GM12878 (cell line): ENCODE measurements around the gene INPP5D. TPM values are rescaled to one million over a fixed set of nuclear protein-coding genes. Genes with fewer than 3 reads are reported as not detected.

Experiments
- ATAC-seq: fragments of 200-7000 bp; cut with Tn5 transposase; 3 replicates; pipeline ENCODE4 v1.9.1; 2020; ENCODE audit warnings: mild to moderate bottlenecking, moderate library complexity
- BruUV-seq: library from RNA; stranded (reverse); fragments of 400-500 nt; replicated peaks from 2 replicates; lab custom pipeline; 2021; lab: Mats Ljungman, UMichigan
- CTCF ChIA-PET: fragments of 300-600 bp; sonication (Branson Sonifier 250); formaldehyde crosslinking; extraction: SDS; loops from one replicate; lab custom pipeline; 2021; ENCODE audit warnings: inconsistent platforms; lab: Yijun Ruan, JAX
- POLR2A ChIA-PET: fragments of 350-600 bp; formaldehyde crosslinking; extraction: SDS; loops from one replicate; lab custom pipeline; 2021; ENCODE audit warnings: inconsistent platforms; lab: Charles Lee
- RAD21 ChIA-PET: fragments of 300-600 bp; sonication (Branson Sonifier 250); formaldehyde crosslinking; loops from one replicate; lab custom pipeline; 2023; ENCODE audit warnings: antibody characterized with exemption; ENCODE audit not compliant: unreplicated experiment; lab: Charles Lee
- SMC1A ChIA-PET: fragments of 300-600 bp; sonication (Branson Sonifier 250); formaldehyde crosslinking; loops from one replicate; lab custom pipeline; 2023; ENCODE audit not compliant: unreplicated experiment, uncharacterized antibody; lab: Charles Lee
- DNase-seq: peaks from one replicate; pipeline ENCODE4 v3.0.0-alpha.2; 2011; ENCODE audit warnings: low read depth, low spot score
- FAIRE-seq: peaks from 3 replicates; lab custom pipeline; 2011; peaks lifted over from hg19 to GRCh38; lab: Jason Lieb, UNC
- H2AFZ ChIP-seq: 2 replicates; pipeline ENCODE4 v1.6.0; 2011; ENCODE audit warnings: low read depth, low read length, control low read depth; ENCODE audit not compliant: control insufficient read depth
- H3K27ac ChIP-seq: 2 replicates; pipeline ENCODE4 v1.5.1; 2011; ENCODE audit warnings: control low read depth; ENCODE audit not compliant: control insufficient read depth, insufficient read depth
- H3K27me3 ChIP-seq, 2 experiments: replicated peaks in 1 of 2; 2 replicates each; pipeline versions ENCODE4 v1.6.0 to v1.6.1; 2011; ENCODE audit warnings: low read length in 1 of 2; ENCODE audit not compliant: control insufficient read depth in 2 of 2, insufficient read depth in 2 of 2
- H3K36me3 ChIP-seq, 2 experiments: 2 replicates each; pipeline ENCODE4 v1.5.1; 2011; ENCODE audit warnings: low read length in 1 of 2; ENCODE audit not compliant: control insufficient read depth in 2 of 2, insufficient read depth in 2 of 2
- H3K4me1 ChIP-seq: 2 replicates; pipeline ENCODE4 v1.6.1; 2011; ENCODE audit warnings: mild to moderate bottlenecking, low read length, moderate library complexity, mixed read lengths; ENCODE audit not compliant: control insufficient read depth, insufficient read depth
- H3K4me2 ChIP-seq: 2 replicates; pipeline ENCODE4 v1.6.0; 2011; ENCODE audit warnings: control low read depth; ENCODE audit not compliant: control insufficient read depth, insufficient read depth
- H3K4me3 ChIP-seq: fragments of 200-600 bp; sonication (generic); 2 replicates; pipeline ENCODE4 v1.5.1; 2016
- H3K79me2 ChIP-seq: 2 replicates; pipeline ENCODE4 v1.6.0; 2011; ENCODE audit warnings: low read length; ENCODE audit not compliant: control insufficient read depth, insufficient read depth
- H3K9ac ChIP-seq: 2 replicates; pipeline ENCODE4 v1.8.0; 2011; ENCODE audit warnings: low read length, control low read depth, mixed read lengths; ENCODE audit not compliant: control insufficient read depth, insufficient read depth
- H3K9me3 ChIP-seq: replicated peaks from 3 replicates; pipeline ENCODE4 v1.5.1; 2011; ENCODE audit warnings: mild to moderate bottlenecking, low read length; ENCODE audit not compliant: control insufficient read depth, insufficient read depth
- H4K20me1 ChIP-seq: 2 replicates; pipeline ENCODE4 v1.6.0; 2011; ENCODE audit not compliant: control insufficient read depth, insufficient read depth
- LARP7 ChIP-seq: fragments of 450-650 bp; IDR thresholded peaks from 2 replicates; pipeline ENCODE4 v1.6.1; 2017; ENCODE audit warnings: mild to moderate bottlenecking
- NFIC ChIP-seq: IDR thresholded peaks from 2 replicates; pipeline ENCODE4 v1.6.1; 2012; ENCODE audit warnings: low read depth, mild to moderate bottlenecking, inconsistent platforms, low read length, moderate library complexity
- POLR2A ChIP-seq: IDR thresholded peaks from 2 replicates; pipeline ENCODE4 v1.6.1; 2011; ENCODE audit warnings: low read depth, mild to moderate bottlenecking, low read length
- RELA ChIP-seq: fragments of 450-650 bp; IDR thresholded peaks from 2 replicates; pipeline ENCODE4 v1.8.0; 2014; ENCODE audit warnings: borderline replicate concordance; ENCODE audit not compliant: partially characterized antibody
- SMC3 ChIP-seq: IDR thresholded peaks from 2 replicates; pipeline ENCODE4 v1.6.1; 2011; ENCODE audit warnings: low read length, improper control_type of control experiment, borderline replicate concordance
- SPI1 ChIP-seq: IDR thresholded peaks from 2 replicates; pipeline ENCODE4 v1.6.1; 2011; ENCODE audit warnings: low read depth, mild to moderate bottlenecking, low read length, moderate library complexity, borderline replicate concordance; ENCODE audit not compliant: insufficient read depth
- SREBF1 ChIP-seq: IDR thresholded peaks from 2 replicates; pipeline ENCODE4 v1.6.1; 2012; ENCODE audit warnings: mild to moderate bottlenecking, low read length
- WGBS: methylation state at CpG from one replicate; pipeline ENCODE4 v1.1.6; 2016; ENCODE audit warnings: low lambda C conversion rate; ENCODE audit not compliant: insufficient replicate concordance, insufficient coverage; ENCODE audit errors: missing lambda C conversion rate; 5-methylcytosine and 5-hydroxymethylcytosine counted together
- in situ Hi-C: fragments of 300-500 bp; cut with MboI; formaldehyde crosslinking; loops from 9 replicates; pipeline ENCODE4 v1.14.3; 2018; ENCODE audit warnings: mixed read lengths
- intact Hi-C: fragments of 100-400 bp; cut with micrococcal nuclease; formaldehyde crosslinking; loops from one replicate; pipeline ENCODE4 v1.14.2; 2022; ENCODE audit not compliant: unreplicated experiment
- polyA plus RNA-seq, 11 experiments: library from polyadenylated mRNA; depleted of rRNA in 4 of 11; unstranded in 6 of 11; stranded (reverse) in 5 of 11; fragments of >200 nt; fragmentation: Nextera tagmentation in 4 of 11; fragmentation: Illumina TruSeq in 1 of 11; extraction: Ambion mirVana in 4 of 11; extraction: Trizol in 1 of 11; gene quantifications; 1 replicate in 1 of 11; 2 replicates in 10 of 11; pipeline versions ENCODE4 v1.2.1 to v1.2.3, GENCODE V29; 2011 to 2016; ENCODE audit warnings: inconsistent platforms in 2 of 11, missing spikeins in 2 of 11, low read depth in 1 of 11
- total RNA-seq, 4 experiments: library from RNA; depleted of rRNA in 3 of 4; stranded (reverse); fragments of >200 nt in 3 of 4; fragmentation: Illumina TruSeq in 1 of 4; extraction: Trizol in 1 of 4; gene quantifications; 2 replicates each; pipeline versions ENCODE4 v1.2.1 to v1.2.3, GENCODE V29; 2013 to 2021

The INPP5D gene
- total and polyA plus RNA-seq, 10 of the 15 experiments (the other 5 are each of a cell fraction or from before 2014, with no cell fraction given): 11.8 to 139 (median 88.8) TPM

GRCh38 chr2:233117351-233117750 lies 57.2 kb downstream of the INPP5D start:
- H3K4me1 ChIP-seq: peaks cover 9% of the 10 kb centered on the region; the same call in 1 of the 2 replicates
- peaks cover 17 to 40% of the 10 kb centered on the region in 2 experiments; a peak in 3 of 4 replicates for H3K36me3 ChIP-seq
- H3K27ac ChIP-seq: no peak overlapping the region
- no peak overlapping the region for H3K9ac ChIP-seq
- H3K4me2 ChIP-seq: no peak overlapping the region
- peaks cover 6% of the 10 kb centered on the region; the same call in 1 of the 2 replicates for H4K20me1 ChIP-seq
- H3K79me2 ChIP-seq: peaks cover 50% of the 10 kb centered on the region
- no peaks in the 10 kb centered on the region for H3K27me3 ChIP-seq
- H3K4me3 ChIP-seq: no peak overlapping the region
- in situ Hi-C loops (no loop called here), intact Hi-C loops (no loop called here)
- DNase-seq (no peak), FAIRE-seq (no peak), ATAC-seq (no peak)
- RAD21 ChIA-PET: interaction anchor here (0.8 kb wide), 1 partner anchor 17 kb away, joined by 3 read pairs; no protein-coding TSS in a partner anchor
- SMC1A ChIA-PET: no interaction called here
- CTCF ChIA-PET: interaction anchor here (0.6 kb wide), 1 partner anchor 46 kb away, joined by 3 read pairs; no protein-coding TSS in a partner anchor
- TF ChIP-seq POLR2A (0 out of 2 replicates have a peak, but pooled peaks have one; percentile 3), SPI1 (no peak), RELA (no peak), LARP7 (no peak), NFIC (no peak), SREBF1 (no peak), SMC3 (no peak)
- H3K9me3 ChIP-seq: no peaks in the 10 kb centered on the region; the same call in 2 of the 3 replicates
- POLR2A ChIA-PET: no interaction called here
- no peak overlapping the region for H2AFZ ChIP-seq
- WGBS: 72% methylated on average over 13 of the region's 13 CpGs
- BruUV-seq: no TSS peak
